ENCODE data around the gene ABCF3.

DNA sequence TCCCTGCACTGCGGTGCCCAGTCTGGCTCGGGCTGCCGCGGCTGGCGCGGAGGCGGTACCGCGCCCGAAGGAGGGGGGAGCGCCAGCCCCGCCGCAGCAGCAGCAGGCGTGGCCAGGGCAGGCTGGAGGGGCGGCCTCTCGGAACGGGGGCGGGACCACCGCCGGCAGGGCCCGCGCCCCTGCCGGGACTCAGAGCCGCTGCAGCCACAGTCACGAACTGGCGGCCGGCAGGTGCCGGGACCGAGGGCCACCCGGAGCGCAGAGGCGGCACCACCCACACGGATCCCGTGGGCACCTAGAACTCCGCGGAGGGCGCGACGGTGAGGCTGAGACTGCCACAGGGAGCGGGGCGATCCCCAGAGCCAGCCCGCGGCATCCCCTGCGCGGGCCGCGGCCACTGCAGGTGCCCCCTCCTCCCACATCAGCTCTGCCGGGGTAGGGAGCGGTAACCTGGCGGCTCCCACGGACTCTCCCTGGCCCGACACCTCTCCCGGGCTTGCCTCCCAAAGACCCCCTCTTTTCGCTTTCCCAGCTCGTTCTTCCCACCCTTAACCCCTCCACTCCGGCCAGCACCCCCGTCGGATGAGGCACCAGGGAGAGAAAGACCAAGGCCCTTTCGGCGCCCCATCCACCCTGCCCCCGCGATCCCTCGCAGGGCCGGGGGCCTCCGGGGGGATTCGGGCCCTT lies 43.5 kb downstream of the ABCF3 start, which contains the start of gene VWA5B2:
- TF ChIP-seq POLR2A (IDR thresholded peaks at IDR 0.05): peak in 2 of 3 donors; percentile 33 to 56
- TF ChIP-seq CTCF (IDR thresholded peaks at IDR 0.05): peak in 6 of 7 experiments; percentile 15 to 65 (median 34)
